HG02678 (cell line): ENCODE measurements around the gene KCNN3.
A peak's percentile ranks its signal among the peaks of the same experiment; 100 is the strongest.
"Not testable (repeated sequence)": the region's sequence is repeated elsewhere in the genome, so short reads cannot be mapped to it uniquely, and the experiment has no call there.

ENCODE experiments used
- ATAC-seq: cut with Tn5 transposase; IDR thresholded peaks from one replicate; pipeline ENCODE4 v1.9.1; 2021; ENCODE audit warnings: mild to moderate bottlenecking, moderate library complexity; ENCODE audit not compliant: unreplicated experiment

KCNN3 gene

DNA sequence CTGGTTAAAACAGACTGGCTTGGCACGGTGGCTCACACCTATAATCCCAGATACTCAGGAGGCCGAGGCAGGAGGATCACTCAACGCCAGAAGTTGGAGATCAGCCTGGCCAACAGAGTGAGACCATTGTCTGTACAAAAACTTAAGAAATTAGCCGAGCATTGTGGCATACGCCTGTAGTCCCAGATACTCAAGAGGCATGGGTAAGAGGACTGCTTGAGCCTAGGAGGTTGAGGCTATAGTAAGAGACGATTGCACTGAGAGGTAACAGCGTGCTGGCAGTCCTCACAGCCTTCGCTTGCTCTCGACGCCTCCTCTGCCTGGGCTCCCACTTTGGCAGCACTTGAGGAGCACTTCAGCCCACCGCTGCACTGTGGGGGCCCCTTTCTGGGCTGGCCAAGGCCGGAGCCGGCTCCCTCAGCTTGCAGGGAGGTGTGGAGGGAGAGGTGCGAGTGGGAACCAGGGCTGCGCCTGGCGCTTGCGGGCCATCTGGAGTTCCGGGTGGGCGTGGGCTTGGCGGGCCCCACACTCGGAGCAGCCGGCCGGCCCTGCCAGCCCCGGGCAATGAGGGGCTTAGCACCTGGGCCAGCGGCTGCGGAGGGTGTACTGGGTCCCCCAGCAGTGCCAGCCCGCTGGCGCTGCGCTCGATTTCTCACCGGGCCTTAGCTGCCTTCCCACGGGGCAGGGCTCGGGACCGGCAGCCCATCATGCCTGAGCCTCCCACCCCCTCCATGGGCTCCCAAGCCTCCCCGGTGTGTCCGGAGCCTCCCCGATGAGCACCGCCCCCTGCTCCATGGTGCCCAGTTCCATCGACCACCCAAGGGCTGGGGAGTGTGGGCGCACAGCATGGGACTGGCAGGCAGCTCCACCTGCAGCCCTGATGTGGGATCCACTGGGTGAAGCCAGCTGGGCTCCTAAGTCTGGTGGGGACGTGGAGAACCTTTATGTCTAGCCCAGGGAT lies 199.5 kb downstream of the KCNN3 start:
- not testable (repeated sequence) for ATAC-seq

DNA sequence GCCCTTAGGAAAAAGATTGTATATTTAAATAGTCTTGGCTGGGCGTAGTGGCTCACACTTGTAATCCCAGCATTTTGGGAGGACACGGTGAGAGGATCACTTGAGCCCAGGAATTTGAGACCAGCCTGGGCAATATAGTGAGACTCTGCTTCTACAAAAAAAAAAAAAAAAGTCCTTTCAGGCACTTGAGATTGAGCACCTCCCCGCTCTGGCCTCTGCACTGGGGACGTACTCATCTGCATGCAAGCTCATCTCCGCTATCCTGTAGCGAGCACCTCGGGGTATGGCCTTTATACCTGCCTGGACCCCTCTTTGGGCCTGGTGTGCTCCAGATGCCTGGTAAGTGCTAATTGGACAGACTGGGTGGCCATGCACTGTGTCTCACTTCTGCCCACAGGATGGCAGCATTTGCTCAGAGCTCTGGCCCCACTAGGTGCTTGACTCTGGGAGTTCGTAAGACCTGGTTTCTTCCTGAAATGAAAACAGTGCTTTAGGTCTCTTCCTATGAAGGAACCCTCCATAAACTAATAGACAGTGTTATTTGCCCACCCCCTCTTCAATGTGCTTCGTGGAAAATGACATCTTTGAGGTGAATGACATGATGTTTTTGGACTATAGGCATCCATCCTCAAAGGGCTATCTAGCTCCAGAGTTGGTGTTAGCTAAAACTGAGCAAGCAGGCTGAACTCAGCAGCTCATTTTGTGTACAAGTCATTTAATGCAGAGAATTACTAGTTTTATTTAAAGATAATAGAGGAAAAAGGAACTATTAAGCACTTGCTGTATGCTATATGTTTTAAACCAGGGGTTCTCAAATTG lies 200.4 kb downstream of the KCNN3 start:
- ATAC-seq = peak; percentile 63

DNA sequence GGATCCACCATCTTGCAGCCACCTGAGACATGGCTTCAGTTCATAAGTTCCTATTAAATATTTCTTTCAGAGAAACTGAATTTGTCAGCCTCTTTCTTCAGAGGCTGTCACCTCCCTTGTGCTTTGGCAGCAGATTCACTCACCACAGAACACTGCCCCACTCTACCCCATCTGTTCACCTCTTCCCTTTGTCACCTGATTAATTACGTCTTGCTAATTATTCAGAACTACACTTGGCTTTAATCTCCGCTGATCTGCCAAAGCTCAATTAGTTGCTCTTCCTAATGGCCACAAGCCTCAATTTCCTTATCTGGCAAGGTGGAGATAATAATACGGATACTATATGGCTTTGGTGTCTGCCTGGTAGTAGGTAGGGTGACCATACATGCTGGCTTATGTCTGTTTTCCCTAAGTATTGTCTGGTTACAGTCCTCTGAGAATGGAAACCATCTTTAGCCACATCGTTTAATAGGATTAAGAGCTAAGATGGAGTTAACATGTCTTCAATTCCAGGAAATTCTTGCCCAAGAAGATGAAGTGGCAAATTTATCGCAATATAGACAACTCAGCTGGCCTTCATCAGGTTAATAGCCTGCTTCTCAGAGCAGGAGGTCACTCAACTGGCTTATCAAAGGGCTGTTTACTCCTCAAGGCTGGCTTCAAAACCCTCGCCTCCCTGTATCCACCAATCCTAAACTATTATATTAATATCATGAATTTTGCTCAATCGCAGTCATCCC lies 203.9 kb downstream of the KCNN3 start:
- no peak for ATAC-seq

DNA sequence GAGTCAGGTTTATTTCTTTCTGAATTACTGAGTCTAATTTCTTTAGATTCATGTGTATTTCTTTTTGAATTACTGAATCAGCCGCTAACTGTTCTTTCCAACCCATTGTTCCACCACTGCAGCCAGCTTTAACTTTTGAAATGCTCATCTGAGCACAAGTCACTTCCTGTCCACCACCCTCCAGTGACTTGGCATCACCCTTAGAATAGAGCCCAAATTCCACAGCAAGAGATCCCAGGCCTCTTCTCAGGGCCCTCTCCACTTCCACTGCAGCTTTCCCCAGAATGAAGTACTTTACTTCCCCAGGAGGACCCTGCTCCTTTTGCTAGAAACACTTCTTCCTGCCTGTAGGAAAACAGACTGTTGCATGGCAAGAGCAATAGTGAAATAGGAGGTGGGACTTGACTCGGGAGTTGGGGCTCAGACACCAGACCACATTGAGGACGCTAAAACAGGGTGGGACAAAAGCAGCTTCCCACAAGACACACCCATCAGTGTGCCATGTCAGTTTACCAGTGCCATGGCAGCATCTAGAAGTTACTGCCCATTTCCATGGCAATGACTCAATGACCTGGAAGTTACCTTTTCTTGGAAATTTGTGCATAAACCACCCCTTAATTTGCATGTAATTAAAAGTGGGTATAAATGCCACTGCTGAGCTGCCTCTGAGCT lies 205.6 kb downstream of the KCNN3 start:
- ATAC-seq = no peak

GRCh38 chr1:154663471-154664060 lies 206.5 kb downstream of the KCNN3 start:
- no peak for ATAC-seq

DNA sequence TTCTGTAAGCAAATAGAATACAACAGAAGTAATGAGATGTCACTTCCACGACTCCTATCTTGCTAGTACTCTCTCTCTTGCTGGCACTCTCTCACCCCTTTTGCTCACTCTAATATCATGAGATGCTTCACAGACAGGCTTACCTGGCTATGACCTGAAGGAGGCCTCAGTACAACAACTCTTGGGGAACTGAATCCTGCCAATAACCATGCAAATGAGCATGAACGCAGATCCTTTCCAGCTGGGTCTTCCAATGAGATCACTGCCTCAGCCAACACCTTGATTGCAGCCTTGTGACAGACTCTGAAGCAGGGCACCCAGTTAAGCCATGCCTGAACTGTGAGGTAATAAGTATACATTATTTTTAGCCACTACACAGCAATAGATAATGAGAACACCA lies 209.0 kb downstream of the KCNN3 start:
- ATAC-seq = no peak

- no peak for ATAC-seq
Observed at GRCh38 chr1:154659823-154660592, 210.1 kb downstream of the KCNN3 start.

- ATAC-seq = no peak
Observed at GRCh38 chr1:154657556-154657955, 212.5 kb downstream of the KCNN3 start.

- ATAC-seq = no peak
Observed at GRCh38 chr1:154652893-154653292, 217.2 kb downstream of the KCNN3 start.
